ENCODE results near the gene TAX1BP1.

- TF ChIP-seq CTCF (IDR thresholded peaks at IDR 0.05) (no peak), POLR2A (IDR thresholded peaks at IDR 0.05) (no peak)
Measured at GRCh38 chr7:27834179-27834921, 94.4 kb downstream of the TAX1BP1 start.
